COR-L47 (cell line): ENCODE data around the gene SLC25A21.

ENCODE experiments used
- DNase-seq: peaks from one replicate; lab custom pipeline; 2025; lab: John Stamatoyannopoulos, UW

SLC25A21 gene

DNA sequence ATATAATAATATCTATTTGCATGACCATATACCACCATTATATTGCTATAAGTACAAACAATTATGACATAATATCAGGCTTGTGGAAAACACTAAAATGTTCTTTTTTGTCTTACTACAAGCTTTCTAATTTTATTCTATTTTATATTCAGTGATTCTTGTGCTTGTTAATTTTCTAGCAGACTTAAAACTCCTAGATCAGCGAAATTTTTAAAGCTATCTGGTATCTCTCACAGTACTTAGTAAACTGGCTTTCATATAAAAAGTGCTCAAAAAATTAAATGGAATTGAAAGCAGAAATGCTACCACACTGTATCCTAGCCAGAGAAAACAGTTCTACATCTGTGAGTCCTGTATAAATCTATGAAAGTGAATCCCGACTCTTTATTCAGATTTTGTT, 405.4 kb downstream of the SLC25A21 start:
- no peak for DNase-seq

DNA sequence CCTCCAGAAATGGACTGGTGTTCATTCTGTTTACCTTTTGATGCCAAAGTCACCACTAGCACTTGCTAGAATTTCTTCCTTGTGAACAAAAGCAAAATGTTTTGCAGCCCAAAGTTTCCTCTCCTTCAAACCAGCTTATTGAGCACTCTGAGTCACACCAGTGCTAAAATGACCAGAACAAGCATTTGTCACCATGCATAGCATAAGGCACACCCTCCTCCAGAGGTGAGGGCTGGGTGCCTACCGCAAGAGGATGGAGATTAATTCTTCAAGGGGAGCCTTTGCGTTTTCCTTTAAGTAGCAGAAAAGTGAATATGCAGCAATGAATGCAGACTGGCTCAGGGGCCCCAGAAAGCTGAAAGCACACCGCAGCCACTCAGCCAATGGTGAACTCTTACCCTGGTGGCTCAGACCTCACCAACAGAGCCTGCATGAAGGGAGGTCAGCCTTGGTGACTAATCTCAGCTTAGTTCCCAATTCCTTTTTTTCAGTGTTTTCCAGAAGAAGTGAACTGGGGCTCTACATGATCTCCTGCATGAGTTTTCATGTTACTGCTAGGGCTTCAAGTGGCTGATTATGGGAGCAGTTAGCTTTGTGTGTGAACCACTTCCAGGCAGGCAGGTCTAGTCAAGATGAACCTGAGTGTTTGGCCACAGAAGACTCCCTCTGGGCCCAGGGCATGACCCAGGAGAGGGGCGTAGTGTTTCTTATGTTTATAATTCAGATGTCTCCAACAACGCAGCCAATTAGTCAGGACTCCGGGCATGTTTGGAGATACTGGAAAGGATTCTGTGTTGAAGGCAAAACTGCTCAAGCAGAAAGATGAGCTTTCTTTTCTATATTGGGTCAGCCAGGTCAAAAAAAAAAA, 414.4 kb downstream of the SLC25A21 start:
- no peak for DNase-seq

DNA sequence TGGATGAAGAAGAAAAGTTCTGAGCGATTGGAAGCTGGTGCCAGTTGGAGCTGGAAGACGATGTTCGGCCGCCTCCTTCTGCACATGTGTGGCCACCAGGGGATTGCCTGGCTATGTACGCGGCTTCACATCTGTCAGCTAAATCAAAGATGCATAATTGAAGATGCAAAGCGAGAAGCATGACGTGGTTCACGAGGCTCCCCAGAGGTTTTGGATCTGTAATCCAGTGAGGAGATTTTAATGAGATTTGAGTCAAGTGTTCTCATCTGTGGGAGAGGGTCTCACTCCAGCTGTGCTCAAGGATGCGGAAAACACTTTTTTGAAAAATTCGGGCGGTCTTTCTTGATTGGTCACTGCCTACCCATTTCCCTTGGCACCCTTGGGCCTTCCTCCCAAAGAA, 416.2 kb downstream of the SLC25A21 start:
- DNase-seq, result no peak

DNA sequence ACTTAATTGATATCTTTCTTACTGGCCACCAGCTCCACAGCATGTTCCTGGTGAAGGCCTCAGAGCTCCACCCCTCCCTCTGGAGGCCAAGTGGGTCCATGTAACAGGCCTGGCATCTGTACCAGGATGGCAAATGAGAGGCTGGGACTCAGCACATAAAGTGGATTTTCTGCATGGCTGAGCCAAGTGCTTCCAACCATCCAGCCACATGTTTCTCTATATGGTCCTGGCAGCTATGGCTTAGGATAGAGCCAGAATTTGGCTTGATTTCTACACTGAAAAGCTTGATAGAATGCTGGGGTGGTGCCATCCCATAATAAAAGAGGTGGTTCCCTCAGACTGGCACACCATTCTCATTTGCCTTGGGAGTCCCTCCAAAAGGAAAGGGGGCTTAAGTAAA, 416.6 kb downstream of the SLC25A21 start:
- no peak for DNase-seq

DNA sequence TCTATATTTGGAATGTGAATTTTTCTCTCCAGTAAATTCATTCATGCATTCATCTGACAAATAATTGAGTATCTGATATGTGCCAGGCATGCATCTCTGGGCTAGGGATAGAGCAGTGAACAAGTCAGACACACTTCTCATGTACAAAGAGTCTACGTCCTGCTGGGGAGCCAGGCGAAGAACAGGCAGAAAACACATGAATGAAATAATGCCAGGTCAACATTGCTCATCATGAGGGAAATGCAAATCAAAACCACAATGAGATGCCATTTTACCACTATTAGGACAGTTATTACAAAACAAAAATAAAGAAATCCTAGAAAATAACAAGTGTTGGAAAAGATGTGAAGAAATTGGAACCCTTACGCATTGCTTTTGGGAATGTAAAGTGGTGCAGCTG, 420.5 kb downstream of the SLC25A21 start:
- no peak for DNase-seq

DNA sequence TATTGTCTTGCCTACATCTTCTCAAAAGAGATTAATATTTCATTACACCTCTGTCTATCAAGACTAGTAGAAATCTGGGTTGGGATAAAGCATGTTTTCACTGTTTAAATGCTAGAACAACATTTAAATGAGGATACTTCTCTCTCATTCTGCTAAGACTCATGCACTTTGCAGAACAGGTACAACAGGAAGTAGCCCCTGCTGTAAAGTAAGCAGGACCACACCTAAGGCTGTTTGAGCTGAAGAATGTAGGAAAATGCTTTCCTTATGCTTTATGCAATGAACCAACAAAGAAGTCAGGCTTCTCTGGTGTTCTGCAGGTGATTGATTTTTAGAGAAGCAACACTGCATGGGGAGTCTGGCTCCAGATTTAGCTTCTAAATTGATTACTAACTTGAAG, 421.3 kb downstream of the SLC25A21 start:
- no peak for DNase-seq

DNA sequence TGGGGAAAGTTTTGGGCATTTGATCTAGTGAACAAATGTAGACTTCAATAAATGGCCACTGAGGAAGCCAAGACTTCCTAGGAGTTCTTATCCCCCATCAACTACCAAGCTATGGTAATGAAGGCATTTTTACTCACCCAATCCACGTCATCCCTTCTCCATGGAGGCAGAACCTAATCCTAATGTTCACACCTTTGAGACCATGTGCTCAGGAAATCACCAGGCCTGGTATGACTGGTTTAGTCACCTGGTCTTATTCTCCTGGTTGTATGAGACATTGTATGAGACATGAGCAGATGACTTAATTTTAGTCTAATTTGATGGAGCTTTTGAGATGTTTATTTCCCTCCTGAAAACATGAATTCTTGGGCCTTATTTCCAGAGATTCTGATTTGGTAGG, 422.2 kb downstream of the SLC25A21 start:
- no peak for DNase-seq

DNA sequence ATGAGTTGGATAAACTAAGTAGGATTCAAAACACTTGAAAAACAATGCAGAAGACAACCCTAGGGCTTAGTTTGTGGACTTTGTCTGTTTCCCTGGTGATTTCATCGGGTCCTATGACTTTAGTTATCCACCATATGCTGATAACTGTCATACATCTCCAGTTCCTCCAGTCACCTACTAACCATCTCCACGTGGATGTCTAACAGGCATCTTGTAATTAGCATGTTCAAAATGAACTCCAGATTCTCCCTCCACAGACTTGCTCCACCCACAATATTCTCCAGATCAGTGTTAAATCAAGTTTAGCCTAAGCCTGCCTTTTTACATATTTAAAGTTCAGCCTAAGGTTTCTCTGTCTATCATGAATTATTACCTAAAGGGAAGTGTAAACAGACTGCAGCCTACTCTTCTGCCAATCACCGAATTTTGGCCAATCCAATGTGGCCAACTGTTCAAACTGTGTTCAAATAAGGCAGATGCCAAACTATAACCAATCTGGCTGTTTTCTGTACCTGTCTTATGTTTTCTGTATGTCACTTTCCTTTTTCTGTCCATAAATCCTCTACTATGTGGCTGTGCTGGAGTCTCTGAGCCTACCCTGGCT, 423.7 kb downstream of the SLC25A21 start:
- DNase-seq, result no peak

DNA sequence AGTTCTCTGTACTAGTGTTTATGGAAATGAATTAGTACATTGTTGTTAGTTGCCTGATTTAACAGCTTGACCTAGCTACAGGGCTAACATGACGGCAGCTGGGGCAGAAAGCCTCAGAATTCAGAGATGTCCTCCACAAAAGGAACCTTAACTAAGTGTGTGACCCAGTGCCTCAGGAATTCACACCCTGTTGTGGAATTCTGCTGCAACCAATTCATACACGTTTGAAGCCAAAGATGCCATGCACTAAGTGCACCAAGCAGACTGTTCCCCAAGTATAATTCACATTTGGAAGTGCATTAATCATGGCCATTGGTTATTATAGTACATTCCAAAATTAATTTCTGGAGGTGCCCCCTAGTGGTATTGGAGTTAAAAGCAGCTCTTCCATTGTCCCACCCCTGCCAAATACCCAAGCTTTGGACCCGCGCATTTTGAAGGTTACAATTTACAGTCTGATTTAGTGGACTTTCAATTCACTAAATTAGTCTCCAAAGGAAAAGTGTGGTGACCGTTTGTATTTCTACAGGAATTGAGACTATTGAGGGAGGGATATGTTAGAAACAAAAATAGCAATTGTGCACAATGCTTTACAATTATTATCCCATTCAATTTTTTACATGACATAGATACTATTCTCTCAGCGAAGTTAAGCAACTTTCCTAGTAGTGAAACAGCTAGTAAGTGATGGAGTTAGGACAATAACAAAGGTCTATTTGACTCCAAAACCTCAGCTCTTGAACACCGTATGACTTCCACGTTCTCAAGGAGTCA, 424.8 kb downstream of the SLC25A21 start:
- peak; percentile 21 for DNase-seq

DNA sequence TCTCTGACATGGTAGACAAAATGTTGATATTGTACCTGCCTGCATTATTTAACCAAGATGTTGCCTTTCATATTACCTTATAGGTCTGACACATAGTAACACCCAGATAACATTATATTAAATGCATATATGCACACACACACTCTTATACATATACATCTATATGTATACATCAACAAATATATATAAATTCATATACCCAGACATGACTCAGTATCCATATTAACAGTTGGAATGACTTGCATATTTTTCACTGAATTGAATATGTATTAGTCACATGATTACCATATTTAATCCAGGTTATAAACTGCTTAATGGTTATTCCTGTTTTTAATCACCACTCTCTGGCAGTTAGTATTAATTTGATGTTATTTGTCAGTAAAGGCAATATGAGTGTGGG, 425.5 kb downstream of the SLC25A21 start:
- no peak for DNase-seq

DNA sequence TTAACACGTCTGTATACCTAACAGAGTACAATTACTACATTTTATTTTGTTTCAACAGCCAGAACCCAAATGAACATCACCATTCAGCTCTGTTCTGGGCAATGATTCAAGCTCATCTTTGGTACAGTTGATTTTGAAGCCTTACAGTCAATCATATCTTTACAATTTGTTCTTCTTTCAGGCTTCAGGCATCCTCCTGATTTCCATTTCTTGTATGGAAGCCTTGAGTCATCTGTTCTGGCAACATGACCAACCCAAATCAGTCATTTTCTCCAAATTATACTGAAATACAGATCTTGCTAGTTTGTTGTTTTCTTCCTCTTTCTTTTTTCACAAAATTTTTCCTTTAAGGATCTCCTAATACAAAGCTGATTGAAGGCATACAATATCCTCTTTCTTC, 430.5 kb downstream of the SLC25A21 start:
- DNase-seq, result no peak

DNA sequence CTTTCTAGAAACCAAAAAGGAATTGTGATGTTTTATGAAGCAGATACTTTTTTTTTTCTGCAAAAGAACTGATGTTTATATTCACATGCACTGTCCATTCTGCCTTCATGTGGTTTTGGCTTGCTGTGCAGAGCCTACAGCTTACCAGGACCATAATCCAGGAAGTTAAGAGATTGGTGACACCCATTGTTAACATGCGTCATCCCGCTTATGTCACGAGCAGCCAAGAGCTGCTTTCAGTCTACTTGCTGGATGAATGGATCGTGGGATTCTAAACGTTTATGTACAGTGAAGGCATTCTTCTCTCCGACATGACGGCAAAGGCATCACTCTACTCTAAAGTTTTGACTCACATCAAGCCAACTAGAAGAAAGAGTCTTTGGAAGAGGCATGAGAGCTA, 434.1 kb downstream of the SLC25A21 start:
- no peak for DNase-seq

DNA sequence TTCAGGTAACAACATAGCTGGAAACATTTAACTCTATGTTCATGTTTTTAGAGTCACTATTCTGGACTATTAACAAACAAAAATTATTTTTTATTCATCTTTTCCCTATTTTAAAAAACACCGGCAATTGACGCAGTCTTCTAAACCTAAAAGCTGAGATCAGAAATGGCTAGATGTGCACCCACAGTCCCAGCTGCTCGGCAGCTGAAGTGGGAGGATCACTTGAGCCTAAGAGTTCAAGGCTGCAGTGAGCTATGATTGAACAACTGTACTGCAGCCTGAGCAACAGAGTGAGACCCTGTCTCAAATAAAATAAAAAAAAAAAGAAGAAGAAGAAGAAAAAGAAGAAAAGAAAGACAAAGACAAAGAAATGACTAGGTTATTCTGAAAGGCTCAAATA, 446.3 kb downstream of the SLC25A21 start:
- no peak for DNase-seq

DNA sequence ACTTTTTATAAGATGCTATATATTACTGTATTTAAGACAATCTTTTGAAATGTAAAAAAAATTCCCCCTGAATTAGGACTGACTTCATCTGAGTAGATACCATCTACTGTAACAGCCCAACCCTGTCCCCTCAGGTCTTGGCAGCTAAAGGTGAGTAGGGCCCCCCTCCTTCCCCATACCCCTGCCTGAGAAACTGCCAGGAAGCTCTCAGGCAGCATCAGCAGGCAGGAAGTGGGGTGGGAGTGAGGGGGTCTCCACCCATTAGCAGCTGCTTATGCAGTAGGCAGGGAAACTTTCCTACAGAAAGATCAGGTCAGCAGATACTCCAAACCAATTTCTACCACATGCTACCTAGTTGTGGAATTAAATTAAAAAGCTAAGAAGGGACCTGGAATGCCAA, 448.2 kb downstream of the SLC25A21 start:
- DNase-seq, result no peak

DNA sequence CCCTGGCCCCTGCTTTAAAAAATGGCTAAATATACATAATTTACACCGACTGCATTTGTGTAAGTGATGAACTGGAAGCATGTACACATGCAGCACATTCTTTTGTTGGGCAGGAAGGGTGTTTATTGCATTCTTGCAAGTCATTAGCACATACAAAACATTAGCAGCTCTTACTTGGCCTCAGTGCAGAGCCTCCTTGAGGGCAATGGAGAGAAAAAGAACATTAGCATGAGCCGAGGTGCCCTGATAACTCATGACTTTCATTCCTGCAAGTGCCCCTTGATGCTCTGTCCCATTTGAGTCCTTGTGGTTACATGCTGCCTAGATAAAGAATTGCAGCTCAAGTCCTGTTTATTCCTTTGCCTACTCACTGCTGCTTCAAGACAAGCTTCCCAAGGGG, 448.9 kb downstream of the SLC25A21 start:
- DNase-seq, result no peak

DNA sequence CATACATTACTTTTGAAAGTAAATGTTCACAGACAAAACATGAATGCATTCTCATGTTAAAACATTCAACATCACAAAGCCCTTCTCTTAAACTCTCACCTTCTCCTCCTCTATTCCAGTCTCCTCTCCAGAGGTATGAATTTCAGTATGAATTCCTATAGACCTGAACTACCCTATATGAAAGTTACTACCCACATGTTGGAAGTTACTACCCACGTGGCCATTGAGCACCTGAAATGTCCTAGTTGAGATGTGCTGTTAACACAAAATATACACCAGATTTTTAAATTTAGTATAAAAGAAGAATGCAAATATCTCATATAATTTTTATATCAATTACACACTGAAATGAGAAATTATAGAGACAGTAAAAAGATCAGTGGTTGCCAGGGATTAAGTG, 450.5 kb downstream of the SLC25A21 start:
- no peak for DNase-seq

DNA sequence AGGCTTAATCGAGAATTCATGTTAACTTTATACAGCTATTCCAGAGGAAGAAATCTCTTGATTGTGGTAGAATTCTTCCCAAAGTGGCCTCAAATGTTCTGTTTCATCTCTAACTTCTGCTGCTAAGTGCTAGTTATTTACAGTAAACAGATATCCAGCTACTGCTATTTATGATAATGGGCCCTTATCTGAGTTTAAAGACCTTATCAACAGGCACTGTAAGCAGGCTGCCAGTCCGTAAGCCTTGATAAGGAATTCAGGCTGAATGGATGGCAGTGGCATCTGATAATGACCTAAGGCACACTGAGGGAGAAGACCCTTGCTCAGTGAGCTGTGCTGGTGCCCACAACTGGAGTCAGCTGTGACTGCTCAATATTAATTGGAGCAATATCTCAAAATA, 451.7 kb downstream of the SLC25A21 start:
- no peak for DNase-seq

DNA sequence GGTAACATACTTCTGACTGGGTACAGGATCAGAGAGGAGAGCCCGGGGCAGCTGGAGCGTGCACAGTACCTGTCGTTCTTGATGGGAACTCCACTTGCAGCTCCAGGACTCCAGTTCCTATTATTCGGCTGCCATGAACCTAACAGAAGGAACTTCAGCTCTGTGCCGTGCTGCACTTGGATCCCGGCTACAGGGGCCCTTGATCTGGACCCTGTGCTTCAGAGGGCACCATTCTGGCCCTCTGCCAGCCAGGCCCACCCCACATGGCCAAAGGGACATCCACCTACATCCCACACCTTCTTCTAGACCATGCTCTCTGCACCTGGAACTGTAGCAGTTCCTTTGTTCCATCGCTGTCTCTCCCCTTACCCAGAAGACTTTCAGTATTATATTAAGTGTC, 452.6 kb downstream of the SLC25A21 start:
- DNase-seq, result no peak

DNA sequence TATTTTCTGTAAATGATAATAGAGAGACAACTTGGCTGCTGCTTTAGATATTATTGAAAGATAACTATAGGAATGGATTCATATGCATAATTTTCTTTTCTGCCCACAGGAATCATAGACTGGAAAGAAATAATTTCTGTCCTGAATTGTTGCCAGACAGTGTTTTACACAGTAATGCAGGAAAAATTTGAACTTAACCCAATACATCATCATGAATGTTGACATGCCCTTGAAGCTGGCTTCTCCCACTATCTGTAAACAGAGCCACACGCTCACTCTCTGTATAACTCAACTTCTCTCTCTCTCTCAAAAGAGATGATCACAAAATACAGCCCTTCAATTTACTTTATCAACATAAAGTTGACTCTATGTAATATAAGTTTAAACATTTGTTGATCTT, 454.2 kb downstream of the SLC25A21 start:
- DNase-seq, result no peak

DNA sequence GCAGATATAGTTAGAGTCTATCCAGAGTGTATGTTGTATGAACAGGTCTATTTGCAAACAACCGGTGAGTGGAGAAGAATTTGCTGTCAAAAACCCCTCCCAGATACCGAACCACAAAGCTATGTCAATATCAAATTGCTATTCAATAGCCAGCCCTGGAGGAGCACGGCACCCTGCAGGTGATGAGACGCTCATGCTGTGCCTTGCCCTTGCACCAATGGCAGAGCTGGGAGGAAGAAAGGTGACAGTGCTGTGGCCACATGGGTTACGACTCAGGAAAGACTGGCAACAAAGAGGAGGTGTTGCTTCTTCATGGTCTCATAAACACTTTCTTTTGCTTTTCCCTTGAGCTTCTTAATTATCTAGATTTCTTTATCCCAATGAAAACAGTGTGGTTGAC, 455.0 kb downstream of the SLC25A21 start:
- peak; percentile 28 for DNase-seq

DNA sequence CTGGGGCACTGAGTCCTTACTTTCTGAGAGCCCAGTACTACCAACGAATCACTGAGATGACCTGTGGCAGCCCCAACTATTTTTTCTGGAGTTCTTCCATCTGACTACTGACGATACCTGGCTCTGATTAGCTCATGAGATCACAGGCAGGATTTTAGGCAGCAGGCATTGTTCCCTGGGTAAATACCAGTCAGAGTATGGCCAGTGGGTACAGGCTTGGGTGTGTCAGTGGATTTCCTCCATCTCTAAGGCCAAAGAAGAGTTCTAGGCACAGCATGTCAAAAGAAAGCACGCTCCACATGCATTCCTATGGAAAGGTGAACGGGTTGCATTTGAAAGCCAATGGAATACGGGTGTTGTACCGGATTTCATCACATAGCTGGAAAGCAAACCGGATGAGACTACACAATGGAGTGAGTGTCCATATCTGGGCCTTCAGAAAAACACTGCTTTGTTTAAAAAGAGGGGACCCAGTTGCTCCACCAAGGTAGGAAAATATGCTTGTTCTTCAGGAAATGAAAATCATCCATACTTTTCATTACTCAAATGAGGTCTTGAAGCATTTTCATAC, 455.7 kb downstream of the SLC25A21 start:
- DNase-seq, result no peak

DNA sequence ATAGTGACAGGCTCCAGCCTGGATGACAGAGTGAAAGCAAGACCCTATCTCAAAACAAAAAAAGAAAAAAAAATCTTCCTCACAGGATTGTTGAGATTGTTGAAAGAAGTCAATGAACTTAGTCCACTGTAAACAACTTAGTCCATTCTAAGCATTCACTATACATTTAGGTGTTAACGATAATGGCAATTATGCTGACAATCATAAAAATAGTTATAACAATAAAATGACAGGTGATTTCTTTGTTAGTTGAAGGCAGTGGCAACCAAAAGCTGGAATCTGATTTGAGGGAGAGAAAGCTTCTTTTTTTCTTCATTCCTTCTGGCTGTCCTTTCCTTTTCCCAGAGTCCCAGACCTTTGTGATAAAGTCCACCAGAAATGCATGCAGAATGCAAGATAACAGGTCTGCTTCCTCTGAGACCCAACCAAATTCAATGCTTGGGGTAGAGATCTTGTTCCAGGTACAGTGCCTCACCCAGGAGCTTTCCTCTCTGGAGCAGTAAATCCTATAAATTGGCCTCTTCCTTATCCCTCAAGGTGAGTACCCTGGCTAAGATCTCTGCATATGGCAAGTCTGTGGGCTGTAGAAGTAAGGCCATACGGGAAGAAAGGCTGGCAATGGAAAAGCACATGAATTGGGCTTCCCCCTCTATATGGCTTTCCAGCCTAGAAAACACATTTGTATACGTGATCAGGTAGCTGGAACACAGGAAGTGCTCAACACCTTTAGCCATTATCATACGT, 458.3 kb downstream of the SLC25A21 start:
- DNase-seq, result no peak
